ENCODE results near the gene SCD. TPM values are rescaled to one million over a fixed set of nuclear protein-coding genes. Genes with fewer than 3 reads are reported as not detected.

Gene SCD
- total and polyA plus RNA-seq, 2 experiments from 2014 or later: 19.5 TPM

- no peaks in the 10 kb centered on the region for H3K27me3 ChIP-seq (replicated peaks; ENCODE audit: insufficient read depth)
- no peak for TF ChIP-seq EZH2 (IDR thresholded peaks at IDR 0.05; ENCODE audit: insufficient read depth, poor library complexity, severe bottlenecking)
- no peak for TF ChIP-seq EZH2phosphoT487 (IDR thresholded peaks at IDR 0.05; ENCODE audit: insufficient read depth, low read depth)
- in situ Hi-C loops (cut with MboI): no loop called here
- no peak overlapping the region for H3K9ac ChIP-seq
- 57 to 63% methylated on average over 2 of the region's 2 CpGs for WGBS, 2 experiments (ENCODE audit: low coverage in 1 of 2, low lambda C conversion rate in 2 of 2, missing lambda C conversion rate in 2 of 2)
- DNase-seq: no peak
- H3K4me1 ChIP-seq (ENCODE audit: insufficient read depth): no peaks in the 10 kb centered on the region
- H3K9me3 ChIP-seq (ENCODE audit: low read depth): no peaks in the 10 kb centered on the region
- no peak overlapping the region for H3K4me2 ChIP-seq (ENCODE audit: unreplicated experiment)
- H2AFZ ChIP-seq: no peak overlapping the region
- H4K20me1 ChIP-seq (ENCODE audit: insufficient read depth): no peaks in the 10 kb centered on the region
- no peaks in the 10 kb centered on the region for H3K79me2 ChIP-seq (ENCODE audit: insufficient read depth)
- H3F3A ChIP-seq (ENCODE audit: insufficient read depth): no peaks in the 10 kb centered on the region
- H3K27ac ChIP-seq: no peak overlapping the region
- no peak overlapping the region for H3K4me3 ChIP-seq
- peaks cover 3% of the 10 kb centered on the region; the same call in 1 of the 2 replicates for H3K36me3 ChIP-seq (ENCODE audit: low read depth)
- H3K9me2 ChIP-seq (ENCODE audit: insufficient read depth): no peaks in the 10 kb centered on the region
Measured at GRCh38 chr10:100359030-100359432, 12.0 kb downstream of the SCD start.

DNA sequence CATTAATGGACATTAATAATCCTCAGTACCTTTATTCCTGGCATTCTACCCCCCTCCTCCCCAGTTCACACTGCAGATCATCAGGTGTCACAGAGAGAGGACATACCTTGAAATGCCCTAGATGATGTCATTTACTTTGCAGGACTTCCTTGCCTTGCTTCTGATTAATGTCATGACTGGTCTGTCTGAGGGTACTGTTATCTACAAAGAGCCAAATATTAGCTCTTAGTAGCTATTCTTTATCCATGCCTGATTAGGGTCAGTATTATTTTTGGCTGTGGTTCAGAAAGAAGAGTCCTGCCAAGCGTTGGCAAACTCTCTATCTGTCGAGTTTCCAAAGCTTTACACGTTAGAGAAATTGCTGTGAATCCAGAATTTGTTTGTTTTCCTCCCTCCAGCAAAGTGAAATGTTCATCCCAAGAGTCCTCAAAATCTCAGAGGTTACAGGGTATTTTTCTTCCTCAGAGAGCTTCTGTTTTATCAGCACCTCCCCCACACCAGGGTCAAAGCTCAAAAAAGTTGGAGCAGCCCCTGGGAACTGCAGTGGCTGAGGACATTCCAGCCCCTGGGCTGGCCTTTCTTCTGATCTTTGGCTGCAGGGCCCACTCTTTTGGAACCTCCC lies 12.6 kb downstream of the SCD start:
- DNase-seq: no peak
- Histone ChIP-seq H3K4me3 (no peak overlapping the region), H2AFZ (no peak overlapping the region), H3K9ac (no peak overlapping the region), H3K9me3 (ENCODE audit: low read depth) (no peaks in the 10 kb centered on the region), H3K79me2 (ENCODE audit: insufficient read depth) (no peaks in the 10 kb centered on the region), H3K27me3 (replicated peaks; ENCODE audit: insufficient read depth) (no peaks in the 10 kb centered on the region), H3K9me2 (ENCODE audit: insufficient read depth) (no peaks in the 10 kb centered on the region), H3K27ac (no peak overlapping the region), H3K4me1 (ENCODE audit: insufficient read depth) (peaks cover 2% of the 10 kb centered on the region), H3K4me2 (ENCODE audit: unreplicated experiment) (no peak overlapping the region), H4K20me1 (ENCODE audit: insufficient read depth) (no peaks in the 10 kb centered on the region), H3F3A (ENCODE audit: insufficient read depth) (no peaks in the 10 kb centered on the region), H3K36me3 (ENCODE audit: low read depth) (peaks cover 3% of the 10 kb centered on the region; the same call in 1 of the 2 replicates)
- TF ChIP-seq EZH2 (IDR thresholded peaks at IDR 0.05; ENCODE audit: insufficient read depth, poor library complexity, severe bottlenecking): no peak
- no peak for TF ChIP-seq EZH2phosphoT487 (IDR thresholded peaks at IDR 0.05; ENCODE audit: insufficient read depth, low read depth)
- WGBS, 2 experiments (ENCODE audit: low coverage in 1 of 2, low lambda C conversion rate in 2 of 2, missing lambda C conversion rate in 2 of 2): 75 to 77% methylated on average over 3 of the region's 3 CpGs
- in situ Hi-C loops (cut with MboI): no loop called here

DNA sequence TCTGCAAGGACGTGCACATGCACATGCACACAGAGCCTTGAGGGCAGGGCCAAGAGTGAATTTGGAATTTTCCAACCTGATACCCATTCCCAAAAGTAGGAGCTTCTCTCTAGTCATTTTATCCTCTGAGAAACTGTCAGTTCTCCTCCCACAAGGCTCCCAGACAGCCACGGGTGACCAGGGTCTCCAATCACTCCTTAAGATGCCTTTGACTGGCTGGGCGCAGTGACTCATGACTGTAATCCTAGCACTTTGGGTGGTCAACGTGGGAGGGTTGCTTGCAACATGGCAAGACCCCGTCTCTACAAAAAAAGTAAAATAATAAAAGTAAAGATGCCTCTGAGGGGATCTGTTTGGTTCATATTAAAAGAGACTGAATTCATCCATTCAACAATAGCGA lies 13.2 kb downstream of the SCD start:
- no peaks in the 10 kb centered on the region for H3K9me2 ChIP-seq (ENCODE audit: insufficient read depth)
- no peaks in the 10 kb centered on the region for H3K27me3 ChIP-seq (replicated peaks; ENCODE audit: insufficient read depth)
- 75 to 81% methylated on average over 5 to 6 of the region's 6 CpGs for WGBS, 2 experiments (ENCODE audit: low coverage in 1 of 2, low lambda C conversion rate in 2 of 2, missing lambda C conversion rate in 2 of 2)
- no peak overlapping the region for H3K4me2 ChIP-seq (ENCODE audit: unreplicated experiment)
- H3K9ac ChIP-seq: no peak overlapping the region
- no peaks in the 10 kb centered on the region for H3K9me3 ChIP-seq (ENCODE audit: low read depth)
- no peak overlapping the region for H3K27ac ChIP-seq
- TF ChIP-seq EZH2phosphoT487 (IDR thresholded peaks at IDR 0.05; ENCODE audit: insufficient read depth, low read depth): no peak
- no peaks in the 10 kb centered on the region for H4K20me1 ChIP-seq (ENCODE audit: insufficient read depth)
- no peak overlapping the region for H3K4me3 ChIP-seq
- no peaks in the 10 kb centered on the region for H3F3A ChIP-seq (ENCODE audit: insufficient read depth)
- no peaks in the 10 kb centered on the region for H3K79me2 ChIP-seq (ENCODE audit: insufficient read depth)
- in situ Hi-C loops (cut with MboI): no loop called here
- DNase-seq: no peak
- H3K4me1 ChIP-seq (ENCODE audit: insufficient read depth): peaks cover 8% of the 10 kb centered on the region
- peaks cover 3% of the 10 kb centered on the region; the same call in 1 of the 2 replicates for H3K36me3 ChIP-seq (ENCODE audit: low read depth)
- H2AFZ ChIP-seq: no peak overlapping the region

GRCh38 chr10:100362570-100363496 lies 15.8 kb downstream of the SCD start:
- no peaks in the 10 kb centered on the region for H3K9me3 ChIP-seq (ENCODE audit: low read depth)
- WGBS, 2 experiments (ENCODE audit: low coverage in 1 of 2, low lambda C conversion rate in 2 of 2, missing lambda C conversion rate in 2 of 2): 94 to 98% methylated on average over 6 of the region's 6 CpGs
- in situ Hi-C loops (cut with MboI): no loop called here
- TF ChIP-seq EZH2 (IDR thresholded peaks at IDR 0.05; ENCODE audit: insufficient read depth, poor library complexity, severe bottlenecking): no peak
- TF ChIP-seq EZH2phosphoT487 (IDR thresholded peaks at IDR 0.05; ENCODE audit: insufficient read depth, low read depth): no peak
- no peak for DNase-seq
- H3F3A ChIP-seq (ENCODE audit: insufficient read depth): no peaks in the 10 kb centered on the region
- H2AFZ ChIP-seq: no peak overlapping the region
- H3K9me2 ChIP-seq (ENCODE audit: insufficient read depth): no peaks in the 10 kb centered on the region
- no peak overlapping the region for H3K27ac ChIP-seq
- no peak overlapping the region for H3K4me2 ChIP-seq (ENCODE audit: unreplicated experiment)
- H3K79me2 ChIP-seq (ENCODE audit: insufficient read depth): no peaks in the 10 kb centered on the region
- H3K4me1 ChIP-seq (ENCODE audit: insufficient read depth): peaks cover 11% of the 10 kb centered on the region
- H3K9ac ChIP-seq: no peak overlapping the region
- H3K36me3 ChIP-seq (ENCODE audit: low read depth): no peaks in the 10 kb centered on the region
- H3K27me3 ChIP-seq (replicated peaks; ENCODE audit: insufficient read depth): no peaks in the 10 kb centered on the region
- H3K4me3 ChIP-seq: no peak overlapping the region
- no peaks in the 10 kb centered on the region for H4K20me1 ChIP-seq (ENCODE audit: insufficient read depth)
